Measurements from ENCODE around the gene GPR4.

DNA sequence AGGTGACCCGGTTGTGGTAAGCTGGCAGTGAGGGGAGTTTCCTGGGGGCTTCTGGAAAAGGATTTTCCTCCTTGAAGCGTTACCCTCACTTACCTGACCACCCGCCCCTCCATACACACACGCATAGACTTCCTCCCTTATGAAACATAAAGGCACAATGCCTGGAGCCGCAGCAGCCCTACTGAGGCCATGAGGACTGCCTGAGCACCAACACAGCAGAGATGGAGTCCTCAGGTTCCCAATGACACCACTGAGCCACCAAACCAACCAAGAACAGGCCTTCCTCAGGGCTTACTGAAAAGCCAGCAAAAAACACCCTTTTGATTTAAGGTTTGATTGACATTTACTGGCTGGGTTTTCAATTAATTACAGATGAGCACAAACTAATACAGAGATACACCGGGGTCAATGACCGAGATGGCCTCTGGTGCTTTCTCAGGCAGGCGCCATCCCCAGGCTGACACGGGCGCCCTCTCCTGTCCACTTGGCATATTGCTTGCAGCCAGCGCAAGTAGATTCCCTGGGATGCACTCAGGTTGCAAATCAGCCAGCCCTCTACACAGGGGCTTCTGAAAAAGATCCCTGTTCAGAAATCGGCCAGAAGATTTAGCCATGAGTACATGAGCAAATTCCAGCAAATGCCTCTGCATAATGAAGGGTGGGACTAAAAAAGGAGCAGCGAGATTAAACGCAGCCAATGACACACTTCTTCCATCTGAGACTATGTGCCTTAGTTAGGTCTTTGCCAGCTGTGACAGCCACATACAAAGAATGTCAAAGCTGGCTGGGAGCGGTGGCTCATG, 32.2 kb downstream of the GPR4 start:
- TF ChIP-seq POLR2A (IDR thresholded peaks at IDR 0.05; ENCODE audit: low read depth, low read length), result no peak
- TF ChIP-seq POLR2AphosphoS5 (IDR thresholded peaks at IDR 0.05; ENCODE audit: low read depth, low read length), result no peak
- no peak for TF ChIP-seq TAF1 (IDR thresholded peaks at IDR 0.05; ENCODE audit: borderline replicate concordance, low read depth, low read length)

All from GM12892 (cell line).